ENCODE data around the gene TOP3B. TPM values are rescaled to one million over a fixed set of nuclear protein-coding genes. Genes with fewer than 3 reads are reported as not detected.

Gene TOP3B
- total and polyA plus RNA-seq, 10 of the 15 experiments (the other 5 are each of a cell fraction or from before 2014, with no cell fraction given): 0.60 to 47.3 (median 33.7) TPM

GRCh38 chr22:21918466-21919185 is 64.0 kb downstream of the TOP3B start (continued):
- TF ChIP-seq, protein P1, sequence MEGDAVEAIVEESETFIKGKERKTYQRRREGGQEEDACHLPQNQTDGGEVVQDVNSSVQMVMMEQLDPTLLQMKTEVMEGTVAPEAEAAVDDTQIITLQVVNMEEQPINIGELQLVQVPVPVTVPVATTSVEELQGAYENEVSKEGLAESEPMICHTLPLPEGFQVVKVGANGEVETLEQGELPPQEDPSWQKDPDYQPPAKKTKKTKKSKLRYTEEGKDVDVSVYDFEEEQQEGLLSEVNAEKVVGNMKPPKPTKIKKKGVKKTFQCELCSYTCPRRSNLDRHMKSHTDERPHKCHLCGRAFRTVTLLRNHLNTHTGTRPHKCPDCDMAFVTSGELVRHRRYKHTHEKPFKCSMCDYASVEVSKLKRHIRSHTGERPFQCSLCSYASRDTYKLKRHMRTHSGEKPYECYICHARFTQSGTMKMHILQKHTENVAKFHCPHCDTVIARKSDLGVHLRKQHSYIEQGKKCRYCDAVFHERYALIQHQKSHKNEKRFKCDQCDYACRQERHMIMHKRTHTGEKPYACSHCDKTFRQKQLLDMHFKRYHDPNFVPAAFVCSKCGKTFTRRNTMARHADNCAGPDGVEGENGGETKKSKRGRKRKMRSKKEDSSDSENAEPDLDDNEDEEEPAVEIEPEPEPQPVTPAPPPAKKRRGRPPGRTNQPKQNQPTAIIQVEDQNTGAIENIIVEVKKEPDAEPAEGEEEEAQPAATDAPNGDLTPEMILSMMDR (IDR thresholded peaks at IDR 0.05 in 2 of 3, conservative IDR thresholded peaks at IDR 0.05 in 1 of 3; ENCODE audit: control insufficient read depth in 2 of 3, extremely low read depth in 1 of 3, insufficient read depth in 1 of 3, low read depth in 3 of 3, low read length in 3 of 3): no peak
- TF ChIP-seq RFX5 (IDR thresholded peaks at IDR 0.05; ENCODE audit: low read depth, low read length) (no peak), SRF (IDR thresholded peaks at IDR 0.05; ENCODE audit: low read depth in 2 of 2, low read length in 2 of 2) (no peak), CHD4 (IDR thresholded peaks at IDR 0.05) (no peak)

DNA sequence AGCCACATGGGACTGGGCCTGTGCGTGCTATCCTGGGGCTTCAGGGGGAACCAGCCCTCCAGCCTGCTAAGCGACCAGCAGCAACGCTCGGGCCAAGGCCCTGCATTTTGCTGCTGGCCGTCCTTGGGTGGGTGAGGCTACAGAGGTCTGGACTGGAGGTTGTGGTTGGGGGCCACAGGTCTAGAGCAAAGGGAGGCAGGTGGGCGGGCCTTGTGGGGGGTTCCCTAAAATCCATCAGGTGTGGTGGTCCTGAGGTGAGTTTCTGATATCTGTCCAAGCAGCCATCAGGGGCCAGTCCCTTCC is 64.7 kb downstream of the TOP3B start:
- no peaks in the 10 kb centered on the region for H3K4me1 ChIP-seq (ENCODE audit: control insufficient read depth, insufficient read depth, low read length)
- H3K27ac ChIP-seq (ENCODE audit: control insufficient read depth, insufficient read depth): no peak overlapping the region
- H4K20me1 ChIP-seq (ENCODE audit: control insufficient read depth, insufficient read depth): no peaks in the 10 kb centered on the region
- CTCF ChIA-PET: interaction anchor here (1.6 kb wide), 1 partner anchor 54 kb away, joined by 3 read pairs; no protein-coding TSS in a partner anchor
- SMC1A ChIA-PET (ENCODE audit: uncharacterized antibody, unreplicated experiment): no interaction called here
- H2AFZ ChIP-seq (ENCODE audit: control insufficient read depth, low read depth, low read length): no peak overlapping the region
- no peaks in the 10 kb centered on the region for H3K9me3 ChIP-seq (replicated peaks; ENCODE audit: control insufficient read depth, insufficient read depth, low read length)
- no peaks in the 10 kb centered on the region for H3K27me3 ChIP-seq (replicated peaks in 1 of 2; ENCODE audit: control insufficient read depth in 2 of 2, insufficient read depth in 2 of 2, low read length in 1 of 2)
- FAIRE-seq: no peak
- no TSS peak for BruUV-seq (replicated peaks)
- no peaks in the 10 kb centered on the region for H3K79me2 ChIP-seq (ENCODE audit: control insufficient read depth, insufficient read depth, low read length)
- POLR2A ChIA-PET: no interaction called here
- RAD21 ChIA-PET (ENCODE audit: unreplicated experiment): no interaction called here
- H3K9ac ChIP-seq (ENCODE audit: control insufficient read depth, insufficient read depth, low read length): no peak overlapping the region
- no peaks in the 10 kb centered on the region for H3K36me3 ChIP-seq (ENCODE audit: control insufficient read depth in 2 of 2, insufficient read depth in 2 of 2, low read length in 1 of 2)
- intact Hi-C loops (cut with micrococcal nuclease; ENCODE audit: unreplicated experiment) (no loop called here), in situ Hi-C loops (cut with MboI) (no loop called here)
- H3K4me2 ChIP-seq (ENCODE audit: control insufficient read depth, insufficient read depth): no peak overlapping the region
- no peak overlapping the region for H3K4me3 ChIP-seq
- ATAC-seq: no peak
- TF ChIP-seq MYB (IDR thresholded peaks at IDR 0.05; ENCODE audit: borderline replicate concordance, low read depth, low read length): no peak
- TF ChIP-seq BCL3 (IDR thresholded peaks at IDR 0.05; ENCODE audit: borderline replicate concordance, insufficient read depth, low read depth, low read length, poor library complexity, severe bottlenecking): no peak
- TF ChIP-seq SMARCA5 (IDR thresholded peaks at IDR 0.05): no peak
- no peak for TF ChIP-seq SREBF1 (IDR thresholded peaks at IDR 0.05; ENCODE audit: low read length)
- TF ChIP-seq CHD4 (IDR thresholded peaks at IDR 0.05): no peak
- no peak for TF ChIP-seq CHD1 (IDR thresholded peaks at IDR 0.05; ENCODE audit: low read depth, low read length)
- TF ChIP-seq ATF7 (IDR thresholded peaks at IDR 0.05; ENCODE audit: low read depth): no peak
- no peak for TF ChIP-seq ZNF622 (IDR thresholded peaks at IDR 0.05)
- TF ChIP-seq RFX5 (IDR thresholded peaks at IDR 0.05; ENCODE audit: low read depth, low read length): no peak
- no peak for TF ChIP-seq ZNF24 (IDR thresholded peaks at IDR 0.05)
- TF ChIP-seq ZNF384 (IDR thresholded peaks at IDR 0.05; ENCODE audit: borderline replicate concordance, low read depth, low read length): no peak
- TF ChIP-seq, protein P2, sequence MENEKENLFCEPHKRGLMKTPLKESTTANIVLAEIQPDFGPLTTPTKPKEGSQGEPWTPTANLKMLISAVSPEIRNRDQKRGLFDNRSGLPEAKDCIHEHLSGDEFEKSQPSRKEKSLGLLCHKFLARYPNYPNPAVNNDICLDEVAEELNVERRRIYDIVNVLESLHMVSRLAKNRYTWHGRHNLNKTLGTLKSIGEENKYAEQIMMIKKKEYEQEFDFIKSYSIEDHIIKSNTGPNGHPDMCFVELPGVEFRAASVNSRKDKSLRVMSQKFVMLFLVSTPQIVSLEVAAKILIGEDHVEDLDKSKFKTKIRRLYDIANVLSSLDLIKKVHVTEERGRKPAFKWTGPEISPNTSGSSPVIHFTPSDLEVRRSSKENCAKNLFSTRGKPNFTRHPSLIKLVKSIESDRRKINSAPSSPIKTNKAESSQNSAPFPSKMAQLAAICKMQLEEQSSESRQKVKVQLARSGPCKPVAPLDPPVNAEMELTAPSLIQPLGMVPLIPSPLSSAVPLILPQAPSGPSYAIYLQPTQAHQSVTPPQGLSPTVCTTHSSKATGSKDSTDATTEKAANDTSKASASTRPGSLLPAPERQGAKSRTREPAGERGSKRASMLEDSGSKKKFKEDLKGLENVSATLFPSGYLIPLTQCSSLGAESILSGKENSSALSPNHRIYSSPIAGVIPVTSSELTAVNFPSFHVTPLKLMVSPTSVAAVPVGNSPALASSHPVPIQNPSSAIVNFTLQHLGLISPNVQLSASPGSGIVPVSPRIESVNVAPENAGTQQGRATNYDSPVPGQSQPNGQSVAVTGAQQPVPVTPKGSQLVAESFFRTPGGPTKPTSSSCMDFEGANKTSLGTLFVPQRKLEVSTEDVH (IDR thresholded peaks at IDR 0.05; ENCODE audit: low read depth, partially characterized antibody): no peak
- no peak for TF ChIP-seq PML (IDR thresholded peaks at IDR 0.05; ENCODE audit: low read length)
- no peak for TF ChIP-seq SREBF2 (IDR thresholded peaks at IDR 0.05; ENCODE audit: low read length)
- DNase-seq (ENCODE audit: low read depth, low spot score): no peak
- WGBS (ENCODE audit: insufficient coverage, insufficient replicate concordance, low lambda C conversion rate, missing lambda C conversion rate): 61% methylated on average over 6 of the region's 6 CpGs
